HUES6 (cell line): Measurements from ENCODE around the gene DOCK1.

Experiments
- H3K27ac ChIP-seq: 2 replicates; pipeline ENCODE4 v1.7.0; 2013; ENCODE audit warnings: low read depth, mild to moderate bottlenecking, low read length, inconsistent platforms
- H3K27me3 ChIP-seq: 2 replicates; pipeline ENCODE4 v1.6.1; 2013; ENCODE audit warnings: low read length; ENCODE audit not compliant: control insufficient read depth, insufficient read depth
- H3K36me3 ChIP-seq: 2 replicates; pipeline ENCODE4 v1.6.1; 2013; ENCODE audit warnings: low read length; ENCODE audit not compliant: control insufficient read depth, insufficient read depth
- H3K4me1 ChIP-seq: 2 replicates; pipeline ENCODE4 v1.6.1; 2013; ENCODE audit warnings: low read length; ENCODE audit not compliant: control insufficient read depth, insufficient read depth
- H3K4me3 ChIP-seq: 2 replicates; pipeline ENCODE4 v1.5.1; 2013; ENCODE audit warnings: low read depth, low read length
- H3K9ac ChIP-seq: one replicate; pipeline ENCODE4 v1.6.1; 2013; ENCODE audit warnings: mild to moderate bottlenecking, low read length
- H3K9me3 ChIP-seq: 2 replicates; pipeline ENCODE4 v1.6.1; 2013; ENCODE audit warnings: low read depth, low read length; ENCODE audit not compliant: control insufficient read depth, insufficient read depth

The DOCK1 gene

GRCh38 chr10:127423218-127423915, 518.1 kb downstream of the DOCK1 start:
- Histone ChIP-seq H3K36me3 (peaks cover 54% of the 10 kb centered on the region), H3K4me1 (peaks cover 4% of the 10 kb centered on the region; the same call in 1 of the 2 replicates), H3K9ac (no peak overlapping the region), H3K9me3 (no peaks in the 10 kb centered on the region), H3K27me3 (no peaks in the 10 kb centered on the region), H3K27ac (no peak overlapping the region), H3K4me3 (no peak overlapping the region)

DNA sequence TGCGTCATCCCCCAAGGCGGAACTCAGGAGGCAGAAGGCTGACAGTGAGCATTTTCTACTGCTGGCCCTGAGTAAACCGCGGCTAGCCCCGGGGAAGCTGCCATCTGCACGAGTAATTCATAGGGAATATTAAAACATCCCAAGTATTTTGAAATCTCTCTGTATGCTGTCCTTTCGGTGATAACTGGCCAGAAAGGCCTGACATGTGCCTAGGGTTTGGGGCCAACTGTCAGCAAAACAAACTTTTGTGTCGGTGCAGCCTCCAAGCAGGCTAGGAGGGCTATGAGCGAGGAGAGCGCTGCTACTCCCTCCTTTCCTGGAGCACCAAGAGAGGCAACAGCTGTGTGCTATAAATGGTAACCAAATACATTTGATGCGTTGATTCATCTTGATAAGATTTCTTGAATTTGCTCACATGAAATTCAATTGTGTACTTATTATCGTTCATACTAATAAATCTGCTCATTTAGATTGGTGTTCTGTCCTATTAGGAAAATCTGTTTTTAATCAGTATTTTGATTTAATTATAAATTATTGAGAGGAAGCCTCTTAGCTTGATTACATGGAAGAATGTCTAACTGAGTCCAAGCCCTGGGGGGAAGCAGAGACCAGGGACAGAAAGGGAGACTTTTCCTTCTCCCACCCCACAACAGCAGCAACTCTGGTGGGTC, 519.5 kb downstream of the DOCK1 start:
- no peak overlapping the region for H3K9ac ChIP-seq
- H3K9me3 ChIP-seq: no peaks in the 10 kb centered on the region
- H3K36me3 ChIP-seq: peaks cover 42% of the 10 kb centered on the region
- no peaks in the 10 kb centered on the region for H3K27me3 ChIP-seq
- H3K27ac ChIP-seq: no peak overlapping the region
- peaks cover 4% of the 10 kb centered on the region; the same call in 1 of the 2 replicates for H3K4me1 ChIP-seq
- no peak overlapping the region for H3K4me3 ChIP-seq

- Histone ChIP-seq H3K27ac (no peak overlapping the region), H3K9ac (no peak overlapping the region), H3K36me3 (peaks cover 41% of the 10 kb centered on the region), H3K27me3 (no peaks in the 10 kb centered on the region), H3K4me3 (no peak overlapping the region), H3K9me3 (peaks cover 11% of the 10 kb centered on the region), H3K4me1 (peaks cover 4% of the 10 kb centered on the region; the same call in 1 of the 2 replicates)
Measured at GRCh38 chr10:127426746-127427145, 521.5 kb downstream of the DOCK1 start.

- no peaks in the 10 kb centered on the region for H3K27me3 ChIP-seq
- peaks cover 14% of the 10 kb centered on the region for H3K9me3 ChIP-seq
- peaks cover 40% of the 10 kb centered on the region for H3K36me3 ChIP-seq
- H3K9ac ChIP-seq: no peak overlapping the region
- no peak overlapping the region for H3K27ac ChIP-seq
- peaks cover 4% of the 10 kb centered on the region; the same call in 1 of the 2 replicates for H3K4me1 ChIP-seq
- H3K4me3 ChIP-seq: no peak overlapping the region
Measured at GRCh38 chr10:127427926-127428325, 522.7 kb downstream of the DOCK1 start.

DNA sequence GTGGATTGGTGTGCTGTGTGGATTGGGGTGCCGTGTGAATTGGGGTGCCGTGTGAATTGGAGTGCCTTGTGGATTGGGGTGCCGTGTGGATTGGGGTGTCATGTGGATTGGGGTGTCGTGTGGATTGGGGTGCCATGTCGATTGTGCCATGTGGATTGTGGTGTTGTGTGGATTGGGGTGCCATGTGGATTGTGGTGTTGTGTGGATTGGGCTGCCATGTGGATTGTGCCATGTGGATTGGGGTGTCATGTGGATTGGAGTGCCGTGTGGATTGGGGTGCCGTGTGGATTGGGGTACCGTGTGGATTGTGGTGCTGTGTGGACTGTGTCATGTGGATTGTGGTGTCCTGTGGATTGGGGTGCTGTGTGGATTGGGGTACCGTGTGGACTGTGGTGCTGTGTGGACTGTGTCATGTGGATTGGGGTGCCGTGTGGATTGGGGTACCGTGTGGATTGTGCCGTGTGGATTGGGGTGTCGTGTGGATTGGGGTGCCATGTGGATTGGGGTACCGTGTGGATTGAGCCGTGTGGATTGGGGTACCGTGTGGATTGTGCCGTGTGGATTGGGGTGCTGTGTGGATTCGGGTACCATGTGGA, 523.3 kb downstream of the DOCK1 start:
- Histone ChIP-seq H3K27ac (no peak overlapping the region), H3K9ac (no peak overlapping the region), H3K4me3 (no peak overlapping the region), H3K4me1 (peaks cover 2% of the 10 kb centered on the region; the same call in 1 of the 2 replicates), H3K27me3 (no peaks in the 10 kb centered on the region), H3K36me3 (peaks cover 45% of the 10 kb centered on the region), H3K9me3 (peaks cover 14% of the 10 kb centered on the region)

DNA sequence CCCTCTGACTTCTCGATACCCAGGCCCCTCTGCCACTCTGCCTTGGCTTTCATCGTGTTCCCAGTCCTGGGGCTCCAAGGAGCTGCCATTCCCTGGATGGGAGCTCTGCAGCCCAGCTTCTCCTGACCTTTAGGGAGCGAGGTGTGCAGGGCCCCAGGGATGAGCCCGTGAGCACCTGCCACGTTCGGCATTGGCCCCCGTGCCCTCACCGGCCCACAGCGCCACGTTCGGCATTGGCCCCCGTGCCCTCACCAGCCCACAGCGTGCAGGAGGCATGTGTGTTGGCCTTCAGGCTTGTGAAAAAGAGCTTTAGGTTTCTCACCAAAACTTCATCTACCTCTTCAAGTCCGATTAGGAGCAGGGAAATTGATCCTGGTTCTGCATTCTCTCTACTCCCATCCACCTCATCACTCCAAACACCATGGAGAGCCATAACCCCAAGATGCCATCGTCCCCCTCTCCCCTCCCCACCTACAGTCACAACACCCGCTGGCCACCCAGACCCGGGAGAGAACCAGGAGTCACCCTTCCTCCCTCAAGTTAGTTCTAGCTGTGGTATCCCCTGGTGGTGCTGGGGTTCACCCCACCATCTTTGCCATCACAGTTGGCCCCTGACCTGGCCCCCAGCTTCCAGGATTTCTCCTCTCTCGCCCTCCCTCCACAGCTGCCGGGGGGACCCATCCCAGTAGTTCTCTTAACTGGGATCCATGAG, 524.5 kb downstream of the DOCK1 start:
- peaks cover 45% of the 10 kb centered on the region for H3K36me3 ChIP-seq
- H3K9ac ChIP-seq: no peak overlapping the region
- no peak overlapping the region for H3K4me3 ChIP-seq
- H3K4me1 ChIP-seq: no peaks in the 10 kb centered on the region
- no peak overlapping the region for H3K27ac ChIP-seq
- no peaks in the 10 kb centered on the region for H3K27me3 ChIP-seq
- peaks cover 14% of the 10 kb centered on the region for H3K9me3 ChIP-seq

- Histone ChIP-seq H3K9me3 (peaks cover 14% of the 10 kb centered on the region), H3K27ac (no peak overlapping the region), H3K4me3 (no peak overlapping the region), H3K36me3 (peaks cover 33% of the 10 kb centered on the region), H3K27me3 (no peaks in the 10 kb centered on the region), H3K9ac (no peak overlapping the region), H3K4me1 (no peaks in the 10 kb centered on the region)
Measured at GRCh38 chr10:127431525-127431924, 526.3 kb downstream of the DOCK1 start.

GRCh38 chr10:127434006-127434405, 528.8 kb downstream of the DOCK1 start:
- H3K27ac ChIP-seq: no peak overlapping the region
- no peaks in the 10 kb centered on the region for H3K27me3 ChIP-seq
- H3K36me3 ChIP-seq: peaks cover 23% of the 10 kb centered on the region
- no peak overlapping the region for H3K9ac ChIP-seq
- H3K4me1 ChIP-seq: no peaks in the 10 kb centered on the region
- peaks cover 14% of the 10 kb centered on the region for H3K9me3 ChIP-seq
- no peak overlapping the region for H3K4me3 ChIP-seq

DNA sequence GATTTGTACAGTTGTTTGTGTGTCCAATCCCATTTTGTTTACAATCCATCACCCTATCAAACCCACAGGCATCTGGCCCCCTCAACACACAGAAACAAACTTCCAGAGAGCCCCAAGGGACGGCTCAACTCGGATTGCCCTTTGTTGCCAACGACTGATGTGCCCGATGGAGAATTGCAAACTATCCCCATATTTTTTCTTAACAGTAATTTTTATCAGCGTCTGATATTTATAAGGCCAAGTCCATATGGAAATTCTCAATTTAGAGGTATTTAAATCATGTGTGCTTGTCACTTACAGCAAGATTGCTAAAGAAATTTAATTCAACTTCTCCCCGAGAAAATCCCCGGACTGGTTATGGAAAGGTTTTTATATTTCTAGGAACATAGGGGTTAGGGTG, 530.0 kb downstream of the DOCK1 start:
- H3K27me3 ChIP-seq: no peaks in the 10 kb centered on the region
- H3K27ac ChIP-seq: no peak overlapping the region
- no peaks in the 10 kb centered on the region for H3K4me1 ChIP-seq
- peaks cover 14% of the 10 kb centered on the region for H3K9me3 ChIP-seq
- H3K9ac ChIP-seq: no peak overlapping the region
- H3K36me3 ChIP-seq: peaks cover 33% of the 10 kb centered on the region
- H3K4me3 ChIP-seq: no peak overlapping the region

DNA sequence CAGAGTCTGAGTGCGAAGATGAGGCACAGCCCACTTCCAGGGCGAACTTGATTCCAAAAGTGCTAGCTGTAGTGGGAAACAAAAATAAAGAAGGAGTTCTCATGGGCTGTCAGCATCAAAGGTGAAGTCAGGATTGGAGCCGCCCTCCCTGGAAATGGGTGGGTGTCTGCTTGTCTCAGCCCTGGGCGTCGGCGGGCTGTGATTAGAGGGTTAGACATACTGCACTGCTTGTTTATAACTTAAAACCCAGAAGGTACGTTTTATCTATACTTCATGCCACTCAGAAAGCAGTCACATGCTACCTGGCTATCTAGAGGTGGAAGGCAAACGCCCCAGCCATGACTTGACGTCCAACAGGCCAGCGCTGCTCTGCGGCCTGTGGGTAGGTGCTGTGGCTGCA, 535.1 kb downstream of the DOCK1 start:
- no peak overlapping the region for H3K27ac ChIP-seq
- peaks cover 4% of the 10 kb centered on the region; the same call in 1 of the 2 replicates for H3K9me3 ChIP-seq
- no peak overlapping the region for H3K9ac ChIP-seq
- H3K36me3 ChIP-seq: peaks cover 38% of the 10 kb centered on the region
- peaks cover 16% of the 10 kb centered on the region for H3K4me1 ChIP-seq
- no peaks in the 10 kb centered on the region for H3K27me3 ChIP-seq
- H3K4me3 ChIP-seq: no peak overlapping the region
